Thyroid gland (tissue), 4 donors: ENCODE results near the gene GPC6.

Experiments
- POLR2A ChIP-seq, 2 donors: fragments of 450-650 bp; IDR thresholded peaks; one replicate each; pipeline ENCODE4 v1.6.1; 2017; ENCODE audit warnings: antibody characterized with exemption in 2 of 2, mild to moderate bottlenecking in 2 of 2, moderate library complexity in 1 of 2
- TF ChIP-seq, protein P1 (sequence below), 6 experiments: fragments of 200-600 bp in 3 of 6; fragments of 450-650 bp in 3 of 6; sonication (generic) in 3 of 6; IDR thresholded peaks; one replicate each; pipeline ENCODE4 v1.5.1; 2016 to 2019; ENCODE audit warnings: antibody characterized with exemption in 6 of 6, mild to moderate bottlenecking in 2 of 6, inconsistent platforms in 1 of 6, moderate library complexity in 1 of 6

DNA sequence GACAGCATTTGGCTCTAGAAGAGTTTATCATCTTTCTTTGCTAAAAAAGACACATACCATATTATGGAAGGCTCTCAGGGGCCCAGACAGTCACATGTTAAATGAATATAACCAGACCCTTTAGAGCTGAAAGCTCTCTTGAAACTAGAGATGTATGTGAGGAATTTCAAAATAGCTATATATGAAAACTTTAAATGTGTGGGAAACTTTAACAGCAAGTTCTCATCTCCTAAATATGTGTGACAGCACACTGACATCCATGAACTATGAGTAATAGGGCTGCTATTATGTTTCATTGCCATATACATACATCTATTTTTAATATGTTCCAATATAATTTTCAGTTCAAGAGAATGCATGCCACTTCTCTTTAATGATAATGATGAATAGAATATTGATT, 509.5 kb downstream of the GPC6 start:
- TF ChIP-seq, protein P1, sequence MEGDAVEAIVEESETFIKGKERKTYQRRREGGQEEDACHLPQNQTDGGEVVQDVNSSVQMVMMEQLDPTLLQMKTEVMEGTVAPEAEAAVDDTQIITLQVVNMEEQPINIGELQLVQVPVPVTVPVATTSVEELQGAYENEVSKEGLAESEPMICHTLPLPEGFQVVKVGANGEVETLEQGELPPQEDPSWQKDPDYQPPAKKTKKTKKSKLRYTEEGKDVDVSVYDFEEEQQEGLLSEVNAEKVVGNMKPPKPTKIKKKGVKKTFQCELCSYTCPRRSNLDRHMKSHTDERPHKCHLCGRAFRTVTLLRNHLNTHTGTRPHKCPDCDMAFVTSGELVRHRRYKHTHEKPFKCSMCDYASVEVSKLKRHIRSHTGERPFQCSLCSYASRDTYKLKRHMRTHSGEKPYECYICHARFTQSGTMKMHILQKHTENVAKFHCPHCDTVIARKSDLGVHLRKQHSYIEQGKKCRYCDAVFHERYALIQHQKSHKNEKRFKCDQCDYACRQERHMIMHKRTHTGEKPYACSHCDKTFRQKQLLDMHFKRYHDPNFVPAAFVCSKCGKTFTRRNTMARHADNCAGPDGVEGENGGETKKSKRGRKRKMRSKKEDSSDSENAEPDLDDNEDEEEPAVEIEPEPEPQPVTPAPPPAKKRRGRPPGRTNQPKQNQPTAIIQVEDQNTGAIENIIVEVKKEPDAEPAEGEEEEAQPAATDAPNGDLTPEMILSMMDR (IDR thresholded peaks at IDR 0.05), result no peak
- no peak for TF ChIP-seq POLR2A (IDR thresholded peaks at IDR 0.05)
